GM19438 (cell line): ENCODE results near the gene CXCR3.
"Not testable (repeated sequence)": the region's sequence is repeated elsewhere in the genome, so short reads cannot be mapped to it uniquely, and the experiment has no call there.

Experiments
- ATAC-seq: cut with Tn5 transposase; IDR thresholded peaks from one replicate; pipeline ENCODE4 v1.9.1; 2021; ENCODE audit warnings: low read depth; ENCODE audit not compliant: unreplicated experiment

Gene CXCR3

DNA sequence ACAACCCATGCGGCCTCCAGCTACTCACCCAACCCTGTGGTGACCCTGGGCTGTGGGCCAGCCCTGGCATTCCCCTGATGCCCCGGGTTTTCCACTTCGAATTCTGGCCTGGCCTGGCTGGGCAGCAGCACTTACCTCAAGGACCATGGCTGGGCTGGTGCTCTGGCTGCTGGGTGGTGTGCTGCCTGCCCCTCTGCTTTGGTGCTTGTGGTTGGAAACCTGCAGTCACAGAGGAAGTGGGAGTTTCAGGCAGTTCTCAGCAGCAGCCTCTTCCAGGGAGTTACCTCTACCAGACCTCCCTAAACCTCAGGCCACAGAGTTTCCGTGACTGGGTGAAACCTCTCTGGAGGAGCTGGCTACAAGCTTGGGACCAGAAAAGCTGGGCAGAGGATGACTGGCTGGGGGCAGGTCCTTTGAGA, at the start of gene CXCR3:
CXCR3 (minus strand) TSS at position 209 of the 419 bp plus-strand sequence; CDS start at position 147, 62 bp downstream.
- peak; percentile 64 for ATAC-seq

DNA sequence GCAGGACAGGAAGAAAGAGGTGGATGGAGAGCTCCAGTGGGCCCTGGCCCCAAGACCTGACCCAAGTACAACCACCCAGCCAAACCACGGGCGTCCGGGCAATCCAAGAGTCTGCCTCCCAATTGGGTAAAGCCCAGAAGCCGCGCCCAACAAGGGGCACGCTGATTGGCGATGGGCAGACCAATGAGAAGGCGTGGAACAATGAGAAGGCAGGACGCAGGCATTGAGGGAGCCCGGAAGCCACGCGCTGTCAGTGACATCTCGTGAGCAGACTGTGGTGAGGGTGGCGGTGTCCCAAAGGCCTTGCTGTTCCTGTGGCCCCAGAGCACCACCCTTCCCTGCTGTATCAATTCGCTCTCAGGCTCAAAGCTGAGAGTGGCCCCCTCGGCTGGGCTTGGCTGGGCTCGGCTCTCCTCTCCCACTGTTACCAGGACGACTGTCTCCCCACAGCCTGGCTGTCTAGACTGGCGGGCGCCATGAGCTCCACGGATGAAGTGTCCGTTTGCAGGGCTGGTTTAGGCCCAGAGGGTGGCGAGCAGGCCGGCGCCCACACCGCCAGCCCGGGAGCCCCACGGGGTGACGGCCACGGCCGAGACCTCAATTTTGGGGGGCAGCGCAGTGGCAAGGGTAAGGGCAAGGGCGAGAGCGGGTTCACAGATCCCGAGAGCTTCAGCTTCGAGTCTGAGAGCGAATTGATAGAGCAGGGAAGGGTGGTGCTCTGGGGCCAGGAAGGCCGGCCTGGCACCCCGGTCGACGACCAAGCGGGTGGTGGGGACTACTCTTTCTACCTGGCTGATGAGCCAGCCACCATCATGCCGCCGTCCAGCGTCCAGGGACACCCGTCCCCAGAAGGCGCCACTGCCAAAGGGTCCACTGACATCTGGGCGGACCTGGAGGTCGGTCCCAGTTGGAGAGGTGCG, 49.3 kb upstream of the CXCR3 start, which contains the start of gene LOC101059915:
LOC101059915 (plus strand) TSS at position 219 of the 920 bp plus-strand sequence.
- no peak for ATAC-seq

DNA sequence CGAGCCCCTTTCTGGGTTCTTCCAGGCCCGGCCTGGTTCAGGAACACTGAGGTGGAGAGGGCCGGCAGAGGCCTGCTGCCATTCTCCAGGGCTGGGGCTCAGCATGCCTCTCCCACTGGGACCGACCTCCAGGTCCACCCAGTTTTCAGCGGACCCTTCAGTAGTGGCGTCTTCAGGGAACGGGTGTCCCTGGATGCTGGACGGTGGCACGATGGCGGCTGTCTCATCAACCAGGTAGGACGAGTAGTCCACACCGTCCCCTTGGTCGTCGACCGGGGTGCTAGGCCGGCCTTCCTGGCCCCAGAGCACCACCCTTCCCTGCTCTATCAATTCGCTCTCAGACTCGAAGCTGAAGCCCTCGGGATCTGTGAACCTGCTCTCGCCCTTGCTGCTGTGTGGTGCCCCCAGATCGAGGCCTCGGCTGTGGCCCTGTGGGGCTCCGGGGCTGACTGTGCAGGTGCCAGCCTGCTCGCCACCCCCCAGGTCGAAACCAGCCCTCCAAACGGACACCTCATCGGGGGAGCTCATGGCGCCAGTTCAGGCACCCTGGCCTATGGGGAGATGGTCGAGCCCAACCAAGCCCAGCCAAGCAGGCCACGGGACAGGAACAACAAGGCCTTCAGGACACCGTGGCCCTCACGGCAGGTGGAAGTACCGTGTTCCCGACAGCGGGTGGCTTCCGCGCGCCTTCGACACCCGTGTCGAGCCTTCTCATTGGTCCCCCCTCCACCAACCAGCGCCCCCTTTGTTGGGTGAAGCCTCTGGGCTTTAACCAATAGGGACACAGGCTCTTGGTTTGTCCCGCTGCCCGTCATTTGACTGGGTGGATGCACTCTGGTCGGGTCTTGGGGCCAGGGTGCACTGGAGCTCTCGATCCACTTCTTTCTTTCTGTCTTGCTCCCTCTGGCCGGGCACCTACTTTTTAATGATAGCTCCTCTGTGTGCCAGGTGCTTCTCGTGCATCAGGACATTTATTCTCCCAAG, 48.2 kb upstream of the CXCR3 start:
- ATAC-seq: no peak

DNA sequence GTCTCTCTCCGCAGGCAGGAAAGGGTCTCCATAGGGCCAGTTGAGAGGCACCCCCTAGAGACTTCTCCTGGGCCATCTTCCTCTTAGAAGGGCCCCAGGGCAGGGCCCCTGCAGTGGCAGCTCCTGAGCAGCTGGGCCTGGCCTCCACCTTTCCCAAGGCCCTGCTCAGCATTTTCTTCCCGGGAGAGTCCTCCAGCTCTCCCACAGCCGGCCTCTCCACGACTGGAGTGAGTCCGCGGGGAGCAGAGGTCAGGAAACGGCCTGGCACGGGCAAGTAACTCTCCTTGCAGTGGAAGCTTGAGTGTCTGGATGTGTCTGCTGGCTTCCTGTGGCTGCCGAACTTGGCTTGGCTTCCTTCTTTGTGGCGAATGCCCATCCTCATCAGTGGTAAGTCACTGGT, 47.4 kb upstream of the CXCR3 start:
- no peak for ATAC-seq

DNA sequence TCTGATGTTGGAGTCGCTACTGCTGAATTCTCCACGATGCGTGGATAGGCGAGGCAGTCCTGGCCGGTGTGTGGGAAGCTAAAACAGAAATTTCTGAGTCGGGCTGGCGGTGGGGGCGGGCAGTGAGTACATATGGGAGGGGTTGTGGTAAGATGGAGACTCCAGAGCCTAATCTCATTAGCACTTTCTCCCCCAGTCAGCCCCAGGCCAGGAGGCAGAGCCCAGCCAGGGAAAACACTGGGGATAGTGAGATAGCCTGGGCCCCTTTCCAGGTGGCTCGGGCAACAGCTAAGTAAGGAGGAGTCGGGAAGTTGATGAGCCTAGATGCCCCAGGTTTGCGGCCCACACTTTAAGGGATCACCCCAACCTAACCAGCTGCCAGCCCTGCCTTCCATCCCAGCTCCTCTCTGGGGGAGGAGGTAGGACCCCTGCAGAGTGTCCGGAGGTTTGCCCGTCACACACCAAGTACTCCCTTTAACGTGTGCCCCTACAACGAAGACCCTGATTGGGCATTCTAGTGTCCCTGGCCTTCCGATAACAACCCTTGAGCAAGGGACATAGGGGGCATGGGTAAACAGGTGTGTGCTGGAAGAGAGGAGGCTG, 46.7 kb upstream of the CXCR3 start:
- no peak for ATAC-seq

DNA sequence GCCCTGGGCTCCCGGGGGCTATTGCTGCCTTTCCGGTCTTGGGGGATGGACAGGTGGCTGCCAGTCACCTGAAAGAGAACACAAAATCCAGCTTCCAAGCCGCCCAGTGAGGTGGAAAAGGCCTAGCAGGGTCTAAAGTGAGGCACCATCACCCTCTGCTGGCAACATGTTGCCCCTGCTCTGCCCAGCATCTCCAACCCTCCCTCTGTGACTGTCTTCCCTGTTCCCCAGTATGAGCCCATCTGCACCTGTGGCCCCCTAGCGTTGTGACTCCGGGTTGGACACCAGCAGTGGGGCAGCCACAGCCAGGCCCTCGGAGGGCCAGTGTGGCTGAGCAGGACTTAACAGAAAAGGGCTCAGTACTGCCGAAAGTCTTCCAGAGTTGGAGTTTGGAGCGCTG, 45.9 kb upstream of the CXCR3 start:
- ATAC-seq: not testable (repeated sequence)

DNA sequence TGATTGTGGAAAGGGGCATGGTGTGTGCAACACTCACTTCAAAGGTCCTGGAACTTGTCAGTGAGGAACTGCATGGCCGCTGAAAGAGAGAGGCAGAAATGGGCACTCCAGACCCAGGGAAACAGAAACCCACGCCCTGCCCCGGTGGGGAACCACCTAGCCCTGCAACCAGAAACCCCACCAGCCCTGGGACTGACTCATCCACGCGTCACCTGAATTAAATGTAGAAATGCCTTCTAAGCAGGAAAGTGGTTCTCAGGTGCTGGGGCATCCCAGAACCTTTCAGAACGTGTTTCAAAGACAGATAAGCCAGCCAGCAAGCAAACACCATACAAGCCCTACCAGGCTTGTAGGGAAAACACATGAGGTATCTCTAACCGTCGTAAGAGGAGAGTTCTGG, 44.9 kb upstream of the CXCR3 start:
- not testable (repeated sequence) for ATAC-seq

DNA sequence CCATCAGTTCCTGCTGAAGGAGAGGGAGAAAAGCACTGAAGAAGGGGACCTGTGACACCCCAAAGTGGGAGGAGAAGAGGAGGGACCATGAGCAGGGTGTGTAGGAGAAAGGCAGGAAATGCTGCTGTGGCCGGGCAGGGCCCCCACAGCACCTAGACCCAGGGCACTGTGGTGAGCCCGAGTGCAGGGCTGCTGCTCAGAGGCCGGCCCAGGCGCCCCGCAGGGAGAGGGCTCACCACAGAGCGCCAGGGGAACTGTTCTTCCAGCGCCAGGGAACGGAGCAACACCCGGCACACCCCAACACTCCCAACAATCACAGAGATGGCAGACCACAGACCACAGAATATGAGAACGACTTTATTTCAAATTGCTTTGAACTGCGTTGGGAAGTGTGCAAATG, 44.3 kb upstream of the CXCR3 start:
- ATAC-seq: not testable (repeated sequence)

DNA sequence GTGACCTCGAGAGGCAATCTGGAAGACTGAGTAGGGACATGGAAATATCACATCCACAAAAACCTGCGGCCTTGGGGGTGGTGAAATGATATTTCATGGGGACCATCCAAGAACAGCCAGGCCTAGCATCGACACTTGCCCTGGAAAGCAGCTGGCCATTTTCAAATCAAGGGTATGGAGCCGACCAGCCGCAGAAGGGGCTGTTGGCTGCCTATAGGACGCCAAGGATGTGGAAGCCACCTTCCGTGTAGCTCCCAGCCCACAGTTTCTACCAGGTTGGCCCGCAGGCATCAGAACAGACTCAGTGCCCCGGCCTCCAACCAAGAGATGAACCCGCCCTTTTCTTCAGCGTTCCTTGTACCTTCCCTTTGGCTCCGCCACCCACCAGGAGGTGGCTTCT, 43.6 kb upstream of the CXCR3 start:
- ATAC-seq: no peak

DNA sequence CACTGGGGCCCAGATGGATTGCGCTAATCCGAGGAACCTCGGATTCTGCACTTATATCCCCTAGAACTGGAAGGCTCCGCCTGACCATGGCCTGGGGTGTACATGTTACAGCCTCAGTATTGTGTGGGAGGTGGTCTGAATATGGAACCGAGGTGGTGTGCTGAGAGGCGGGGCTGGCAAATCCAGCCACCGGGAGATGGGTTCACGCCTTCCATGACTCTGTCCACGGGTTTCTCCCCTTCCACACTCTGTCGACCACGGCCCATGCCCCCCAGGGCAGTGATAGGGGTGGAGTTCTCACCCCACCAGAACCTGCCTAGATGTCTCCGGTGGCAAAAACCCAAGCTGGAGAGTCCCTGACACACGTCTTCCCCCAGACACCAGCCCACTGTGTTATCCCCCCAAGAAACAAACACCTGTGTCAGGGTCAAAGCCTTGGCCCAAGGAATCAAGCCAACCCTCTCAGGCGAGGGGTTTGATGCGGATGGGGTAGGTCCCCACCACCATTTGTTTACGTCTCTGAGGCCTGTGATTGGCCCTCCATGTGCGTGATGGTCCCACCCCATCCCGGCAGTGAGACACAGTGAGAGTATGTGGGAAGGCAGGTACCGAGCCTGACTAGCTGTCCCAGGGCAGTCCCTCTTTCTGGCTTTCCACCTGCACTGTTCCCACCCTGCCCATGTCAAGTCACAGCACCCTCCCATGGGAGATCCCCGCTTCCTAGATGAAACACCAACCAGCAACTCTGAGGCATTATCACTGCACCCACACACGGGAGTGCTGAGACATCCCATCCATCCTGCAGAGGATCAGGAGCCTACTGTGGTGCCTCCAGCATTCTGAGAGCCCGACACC, 42.5 kb upstream of the CXCR3 start:
- no peak for ATAC-seq

DNA sequence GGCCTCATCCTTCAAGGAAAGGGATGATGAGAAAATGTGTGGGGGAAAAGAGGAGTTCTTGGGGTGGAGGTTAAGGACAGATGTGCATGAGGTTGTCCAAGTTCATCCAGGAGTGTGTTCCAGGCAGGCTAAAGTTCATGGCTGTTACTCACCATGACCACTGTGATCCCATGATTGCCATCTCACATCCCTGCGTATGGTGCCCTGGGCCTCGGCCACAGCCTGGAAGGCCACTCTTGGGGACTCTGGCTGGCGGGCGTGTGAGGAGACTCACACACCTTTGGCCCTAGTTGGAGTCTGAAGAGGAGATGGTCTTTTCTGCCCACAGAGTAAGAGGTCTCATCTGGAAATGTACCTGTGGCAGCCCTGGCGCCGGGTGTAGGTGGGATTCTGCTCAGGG, 41.6 kb upstream of the CXCR3 start:
- no peak for ATAC-seq

DNA sequence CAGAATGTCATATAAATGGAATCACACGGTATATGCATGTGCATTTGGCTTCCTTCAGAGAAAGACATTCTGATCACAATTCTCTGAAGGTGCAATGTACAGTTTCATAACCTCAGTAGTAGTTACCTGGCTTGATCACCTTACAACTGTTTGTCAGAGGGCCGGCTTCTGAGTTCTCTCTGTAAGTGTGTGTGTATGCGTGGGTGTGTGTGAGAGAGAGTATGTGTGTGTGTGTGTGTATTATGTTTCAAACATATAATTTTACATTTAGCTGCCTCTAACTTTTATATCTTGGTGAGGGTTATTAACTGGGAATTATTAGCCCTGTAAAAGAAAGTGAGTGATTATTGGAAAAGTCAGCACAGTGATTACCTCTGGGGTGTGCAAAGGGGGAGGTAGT, 41.0 kb upstream of the CXCR3 start:
- ATAC-seq: no peak

DNA sequence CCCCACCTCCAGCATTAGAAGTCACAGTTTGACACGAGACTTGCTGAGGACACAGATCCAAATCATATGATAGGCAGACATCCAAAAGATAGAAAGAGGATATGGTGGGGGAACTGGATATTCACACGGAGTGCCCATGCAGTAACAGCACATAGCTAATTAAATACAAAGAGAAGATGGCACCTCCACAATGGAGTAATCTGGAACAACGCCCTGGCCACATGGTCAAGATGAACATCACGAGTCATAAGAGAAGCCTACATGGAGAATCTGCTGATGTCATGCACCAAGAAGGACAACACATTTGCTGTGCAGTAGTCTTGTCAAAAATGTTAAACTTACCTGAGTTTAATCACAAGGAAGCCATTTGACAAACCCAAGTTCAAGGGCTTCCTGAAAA, 39.0 kb upstream of the CXCR3 start:
- ATAC-seq: no peak

DNA sequence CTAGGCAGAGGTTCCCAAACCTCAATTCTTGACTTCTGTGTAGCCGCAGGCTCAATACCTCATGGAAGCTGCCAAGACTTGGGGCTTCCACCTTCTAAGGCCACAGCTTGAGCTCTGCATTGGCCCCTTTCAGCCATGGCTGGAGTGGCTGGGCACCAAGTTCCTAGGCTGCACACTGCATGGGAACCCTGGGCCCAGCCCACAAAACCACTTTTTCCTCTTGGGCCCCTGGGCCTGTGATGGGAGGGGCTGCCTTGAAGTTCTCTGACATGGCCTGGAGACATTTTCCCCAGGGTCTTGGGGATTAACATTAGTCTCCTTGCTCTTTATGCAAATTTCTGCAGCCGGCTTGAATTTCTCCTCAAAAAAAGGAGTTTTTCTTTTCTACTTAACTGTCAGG, 35.0 kb upstream of the CXCR3 start:
- ATAC-seq: no peak

DNA sequence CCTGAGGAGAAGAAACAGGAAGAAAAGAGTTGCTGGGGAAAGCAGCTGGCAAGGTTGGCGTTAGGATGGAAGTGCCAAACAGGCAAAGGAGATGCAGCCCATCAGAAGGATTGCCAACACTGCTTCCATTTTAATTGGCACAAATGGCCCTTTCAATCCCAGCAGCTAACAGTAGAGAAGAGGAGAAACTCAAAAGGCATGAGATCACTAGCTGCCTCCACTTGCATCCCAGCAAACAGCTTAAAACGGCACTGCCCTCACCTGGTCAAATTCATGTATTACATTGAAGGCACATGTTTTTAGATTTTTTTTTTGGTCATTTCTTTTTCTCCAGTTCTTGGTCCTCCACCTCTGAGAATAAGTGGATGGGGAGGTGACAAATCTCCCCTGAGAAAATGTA, 34.1 kb upstream of the CXCR3 start:
- ATAC-seq: no peak

DNA sequence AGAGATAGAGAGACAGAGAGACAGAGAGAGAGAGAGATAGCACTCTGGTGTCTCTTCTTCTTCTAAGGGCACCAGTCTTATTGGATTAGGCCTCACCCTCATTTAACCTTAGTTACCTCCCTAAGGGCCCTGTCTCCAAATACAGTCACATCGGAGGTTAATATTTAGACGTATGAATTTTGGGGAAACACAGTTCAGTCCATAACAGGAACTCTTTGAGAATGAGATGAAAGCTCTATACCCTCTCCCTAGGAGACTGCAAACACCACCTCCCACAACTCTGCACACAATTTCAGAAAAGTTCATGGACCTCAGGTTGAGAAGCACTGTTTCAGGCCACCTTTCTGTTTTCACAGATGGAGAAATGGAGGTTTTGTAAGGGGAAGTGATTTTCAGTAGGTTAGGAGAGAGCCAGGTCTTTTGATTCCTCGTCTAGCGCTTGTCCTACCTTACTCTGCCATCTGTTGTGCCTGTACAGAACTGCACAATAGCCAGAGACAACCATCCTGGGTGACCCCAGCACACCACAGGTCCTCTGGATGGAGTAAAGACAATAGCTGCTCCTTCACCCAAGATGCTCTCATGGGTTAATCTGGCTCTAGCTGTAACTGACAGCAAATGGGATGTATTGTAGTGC, 32.1 kb upstream of the CXCR3 start:
- no peak for ATAC-seq

DNA sequence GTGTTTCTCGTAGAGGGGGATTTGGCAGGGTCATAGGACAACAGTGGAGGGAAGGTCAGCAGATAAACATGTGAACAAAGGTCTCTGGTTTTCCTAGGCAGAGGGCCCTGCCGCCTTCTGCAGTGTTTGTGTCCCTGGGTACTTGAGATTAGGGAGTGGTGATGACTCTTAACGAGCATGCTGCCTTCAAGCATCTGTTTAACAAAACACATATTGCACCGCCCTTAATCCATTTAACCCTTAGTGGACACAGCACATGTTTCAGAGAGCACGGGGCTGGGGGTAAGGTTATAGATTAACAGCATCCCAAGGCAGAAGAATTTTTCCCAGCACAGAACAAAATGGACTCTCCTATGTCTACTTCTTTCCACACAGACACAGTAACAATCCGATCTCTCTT, 26.1 kb upstream of the CXCR3 start:
- ATAC-seq: not testable (repeated sequence)

DNA sequence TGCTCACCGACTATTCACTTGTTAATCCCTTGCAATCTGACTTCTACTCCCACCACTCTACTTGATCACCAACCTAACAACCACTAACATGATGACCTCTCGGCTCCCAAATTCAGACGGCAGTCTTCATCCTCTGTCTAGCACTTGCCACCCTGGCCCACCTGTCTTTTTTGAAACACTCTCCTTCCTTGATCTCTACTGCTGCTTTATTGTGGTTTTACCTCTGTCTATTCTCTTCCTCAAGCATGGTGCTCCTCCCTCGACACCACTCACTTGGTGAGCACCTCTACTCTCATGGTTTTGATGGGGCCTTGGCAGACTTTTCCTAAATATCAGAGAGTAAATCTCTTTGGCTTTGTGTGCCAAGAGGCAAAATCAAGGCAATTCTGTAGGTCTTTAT, 21.7 kb upstream of the CXCR3 start:
- no peak for ATAC-seq

DNA sequence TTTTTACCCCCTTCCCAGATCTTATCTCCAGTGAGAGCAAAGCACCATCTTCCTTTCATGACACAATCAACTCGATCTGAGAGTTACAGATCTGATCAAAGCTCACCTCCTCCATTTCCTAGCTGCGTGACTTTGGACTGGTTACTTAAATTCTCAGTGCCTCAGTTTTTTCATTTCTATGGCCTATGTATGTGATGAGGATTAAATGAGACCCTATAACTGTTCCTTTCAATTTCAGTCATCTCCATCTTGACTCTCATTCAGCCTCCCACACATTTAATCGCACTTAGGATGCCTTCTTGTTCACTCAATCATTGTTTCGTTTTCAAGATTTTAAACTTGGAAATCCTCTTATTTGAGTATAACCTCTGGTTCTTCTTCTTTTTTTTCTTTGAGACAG, 20.1 kb upstream of the CXCR3 start:
- ATAC-seq: no peak
